NCI-H82 (cell line): ENCODE data around the gene EIPR1.
"Not testable (repeated sequence)": the region's sequence is repeated elsewhere in the genome, so short reads cannot be mapped to it uniquely, and the experiment has no call there.

Source experiments
- DNase-seq: peaks from one replicate; lab custom pipeline; 2025; lab: John Stamatoyannopoulos, UW

The EIPR1 gene

GRCh38 chr2:3192920-3193319 is 184.7 kb downstream of the EIPR1 start:
- DNase-seq, result no peak

- no peak for DNase-seq
Observed at GRCh38 chr2:3192281-3192818, 185.3 kb downstream of the EIPR1 start.

GRCh38 chr2:3189961-3190360 is 187.7 kb downstream of the EIPR1 start:
- no peak for DNase-seq

GRCh38 chr2:3189076-3189591 is 188.5 kb downstream of the EIPR1 start:
- no peak for DNase-seq

- DNase-seq, result no peak
Observed at GRCh38 chr2:3188405-3188946, 189.1 kb downstream of the EIPR1 start.

- DNase-seq, result no peak
Observed at GRCh38 chr2:3187467-3187866, 190.2 kb downstream of the EIPR1 start.

GRCh38 chr2:3186766-3187165 is 190.9 kb downstream of the EIPR1 start:
- DNase-seq, result peak; percentile 10

- no peak for DNase-seq
Observed at GRCh38 chr2:3185910-3186309, 191.7 kb downstream of the EIPR1 start.

GRCh38 chr2:3185256-3185655 is 192.4 kb downstream of the EIPR1 start:
- DNase-seq, result no peak

GRCh38 chr2:3184167-3184566 is 193.5 kb downstream of the EIPR1 start:
- no peak for DNase-seq

GRCh38 chr2:3183766-3184165 is 193.9 kb downstream of the EIPR1 start:
- DNase-seq, result no peak

GRCh38 chr2:3182848-3183247 is 194.8 kb downstream of the EIPR1 start:
- no peak for DNase-seq

- no peak for DNase-seq
Observed at GRCh38 chr2:3181416-3182010, 196.1 kb downstream of the EIPR1 start.

- not testable (repeated sequence) for DNase-seq
Observed at GRCh38 chr2:3180909-3181221, 196.8 kb downstream of the EIPR1 start.

GRCh38 chr2:3180082-3180908 is 197.3 kb downstream of the EIPR1 start:
- no peak for DNase-seq

GRCh38 chr2:3179626-3180025 is 198.0 kb downstream of the EIPR1 start:
- no peak for DNase-seq

GRCh38 chr2:3179208-3179607 is 198.4 kb downstream of the EIPR1 start:
- DNase-seq, result peak; percentile 34

GRCh38 chr2:3178578-3179031 is 199.0 kb downstream of the EIPR1 start:
- DNase-seq, result no peak

- no peak for DNase-seq
Observed at GRCh38 chr2:3177891-3178577, 199.6 kb downstream of the EIPR1 start.

GRCh38 chr2:3176869-3177255 is 200.8 kb downstream of the EIPR1 start:
- DNase-seq, result no peak

- no peak for DNase-seq
Observed at GRCh38 chr2:3176071-3176868, 201.3 kb downstream of the EIPR1 start.

- no peak for DNase-seq
Observed at GRCh38 chr2:3175568-3175955, 202.1 kb downstream of the EIPR1 start.
